GM21381 (cell line): ENCODE data around the gene NRK.
"Not testable (repeated sequence)": the region's sequence is repeated elsewhere in the genome, so short reads cannot be mapped to it uniquely, and the experiment has no call there.

Experiments used
- ATAC-seq: cut with Tn5 transposase; IDR thresholded peaks from one replicate; pipeline ENCODE4 v1.9.1; 2021; ENCODE audit warnings: mild to moderate bottlenecking, moderate library complexity; ENCODE audit not compliant: unreplicated experiment

Gene NRK, protein sequence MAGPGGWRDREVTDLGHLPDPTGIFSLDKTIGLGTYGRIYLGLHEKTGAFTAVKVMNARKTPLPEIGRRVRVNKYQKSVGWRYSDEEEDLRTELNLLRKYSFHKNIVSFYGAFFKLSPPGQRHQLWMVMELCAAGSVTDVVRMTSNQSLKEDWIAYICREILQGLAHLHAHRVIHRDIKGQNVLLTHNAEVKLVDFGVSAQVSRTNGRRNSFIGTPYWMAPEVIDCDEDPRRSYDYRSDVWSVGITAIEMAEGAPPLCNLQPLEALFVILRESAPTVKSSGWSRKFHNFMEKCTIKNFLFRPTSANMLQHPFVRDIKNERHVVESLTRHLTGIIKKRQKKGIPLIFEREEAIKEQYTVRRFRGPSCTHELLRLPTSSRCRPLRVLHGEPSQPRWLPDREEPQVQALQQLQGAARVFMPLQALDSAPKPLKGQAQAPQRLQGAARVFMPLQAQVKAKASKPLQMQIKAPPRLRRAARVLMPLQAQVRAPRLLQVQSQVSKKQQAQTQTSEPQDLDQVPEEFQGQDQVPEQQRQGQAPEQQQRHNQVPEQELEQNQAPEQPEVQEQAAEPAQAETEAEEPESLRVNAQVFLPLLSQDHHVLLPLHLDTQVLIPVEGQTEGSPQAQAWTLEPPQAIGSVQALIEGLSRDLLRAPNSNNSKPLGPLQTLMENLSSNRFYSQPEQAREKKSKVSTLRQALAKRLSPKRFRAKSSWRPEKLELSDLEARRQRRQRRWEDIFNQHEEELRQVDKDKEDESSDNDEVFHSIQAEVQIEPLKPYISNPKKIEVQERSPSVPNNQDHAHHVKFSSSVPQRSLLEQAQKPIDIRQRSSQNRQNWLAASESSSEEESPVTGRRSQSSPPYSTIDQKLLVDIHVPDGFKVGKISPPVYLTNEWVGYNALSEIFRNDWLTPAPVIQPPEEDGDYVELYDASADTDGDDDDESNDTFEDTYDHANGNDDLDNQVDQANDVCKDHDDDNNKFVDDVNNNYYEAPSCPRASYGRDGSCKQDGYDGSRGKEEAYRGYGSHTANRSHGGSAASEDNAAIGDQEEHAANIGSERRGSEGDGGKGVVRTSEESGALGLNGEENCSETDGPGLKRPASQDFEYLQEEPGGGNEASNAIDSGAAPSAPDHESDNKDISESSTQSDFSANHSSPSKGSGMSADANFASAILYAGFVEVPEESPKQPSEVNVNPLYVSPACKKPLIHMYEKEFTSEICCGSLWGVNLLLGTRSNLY (N-terminal part only)

GRCh38 chrX:105822138-105823091 lies at the start of gene NRK:
NRK (plus strand) TSS chrX:105822539; CDS start chrX:105822846, 307 bp downstream.
- ATAC-seq, result no peak

GRCh38 chrX:105773801-105774200 lies 48.5 kb upstream of the NRK start:
- ATAC-seq, result no peak

- ATAC-seq, result no peak
Measured at GRCh38 chrX:105775679-105776078, 46.7 kb upstream of the NRK start.

GRCh38 chrX:105781804-105782203 lies 40.5 kb upstream of the NRK start:
- ATAC-seq, result no peak

DNA sequence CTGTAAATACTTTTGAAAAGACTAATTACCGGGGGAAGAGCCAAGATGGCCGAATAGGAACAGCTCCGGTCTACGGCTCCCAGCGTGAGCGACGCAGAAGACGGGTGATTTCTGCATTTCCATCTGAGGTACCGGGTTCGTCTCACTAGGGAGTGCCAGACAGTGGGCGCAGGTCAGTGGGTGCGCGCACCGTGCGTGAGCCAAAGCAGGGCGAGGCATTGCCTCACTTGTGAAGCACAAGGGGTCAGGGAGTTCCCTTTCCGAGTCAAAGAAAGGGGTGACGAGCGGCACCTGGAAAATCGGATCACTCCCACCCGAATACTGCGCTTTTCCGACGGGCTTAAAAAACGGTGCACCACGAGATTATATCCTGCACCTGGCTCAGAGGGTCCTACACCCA lies 25.5 kb upstream of the NRK start:
- ATAC-seq, result not testable (repeated sequence)

DNA sequence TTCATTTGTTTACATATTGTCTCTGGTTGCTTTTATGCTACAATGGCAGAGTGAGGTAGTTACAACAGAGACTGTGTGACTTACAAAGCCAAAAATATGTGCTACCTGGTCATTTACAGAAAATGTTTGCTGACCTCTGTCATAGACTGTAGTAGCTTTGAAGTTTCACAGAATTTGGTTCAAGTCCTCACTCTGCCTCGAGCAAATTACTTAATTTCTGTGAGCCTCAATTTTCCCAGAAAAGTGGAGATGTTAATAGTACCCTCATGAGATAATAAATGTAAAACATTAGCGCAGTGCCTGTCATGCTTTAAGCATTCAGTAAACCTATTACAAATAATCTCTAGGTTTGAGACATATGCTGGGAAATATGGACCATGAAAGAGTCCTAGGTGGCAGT lies 18.4 kb upstream of the NRK start:
- ATAC-seq, result no peak

DNA sequence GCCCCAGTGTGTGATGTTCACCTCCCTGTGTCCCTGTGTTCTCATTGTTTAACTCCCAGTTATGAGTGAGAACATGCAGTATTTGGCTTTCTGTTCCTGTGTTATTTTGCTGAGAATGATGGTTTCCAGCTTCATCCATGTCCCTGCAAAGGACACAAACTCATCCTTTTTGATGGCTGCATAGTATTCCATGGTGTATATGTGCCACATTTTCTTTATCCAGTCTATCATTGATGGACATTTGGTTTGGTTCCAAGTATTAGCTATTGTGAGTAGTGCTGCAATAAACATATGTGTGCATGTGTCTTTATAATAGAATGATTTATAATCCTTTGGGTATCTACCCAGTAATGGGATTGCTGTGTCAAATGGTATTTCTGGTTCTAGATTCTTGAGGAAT lies 16.7 kb upstream of the NRK start:
- ATAC-seq, result not testable (repeated sequence)

GRCh38 chrX:105816517-105816916 lies 5.8 kb upstream of the NRK start:
- ATAC-seq, result no peak

- ATAC-seq, result no peak
Measured at GRCh38 chrX:105820247-105820646, 2.1 kb upstream of the NRK start.

- no peak for ATAC-seq
Measured at GRCh38 chrX:105821471-105822121, 743 bp upstream of the NRK start.

DNA sequence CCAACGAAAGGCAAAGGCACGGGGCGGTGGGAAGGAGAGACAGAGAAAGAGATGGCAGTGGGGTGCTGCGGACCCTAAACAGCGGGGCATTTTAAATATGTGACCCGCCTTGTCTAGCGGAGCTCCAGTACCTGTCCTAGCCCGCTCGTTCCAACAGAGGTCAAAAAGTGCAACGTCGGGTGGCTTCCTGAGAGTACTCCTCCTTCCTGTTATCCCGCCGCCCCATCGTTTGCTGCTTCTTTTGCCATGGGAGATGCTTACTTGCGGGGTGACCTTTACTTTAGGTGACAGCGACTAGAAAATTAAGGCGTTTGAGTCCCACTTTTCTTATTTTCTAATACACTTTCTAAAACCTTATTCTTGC lies 735 bp downstream of the NRK start:
- no peak for ATAC-seq

DNA sequence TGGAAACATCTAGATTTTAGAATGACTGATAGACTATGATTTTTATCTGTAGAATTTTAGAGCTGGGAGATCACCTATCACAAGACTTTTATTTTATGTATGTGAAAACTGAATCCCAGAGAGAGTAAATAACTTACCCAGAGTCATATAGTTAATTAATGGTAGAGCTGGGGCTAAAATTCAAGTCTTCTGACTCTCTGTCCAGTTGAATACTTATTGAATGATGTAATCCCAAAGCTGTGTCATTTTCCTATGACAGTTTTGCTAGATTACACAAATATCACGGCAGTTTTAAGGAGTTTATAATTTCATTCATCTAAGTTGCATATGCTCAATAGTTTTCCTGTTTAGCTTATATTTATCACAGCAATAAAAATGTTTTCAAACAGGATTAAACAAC lies 6.7 kb downstream of the NRK start:
- ATAC-seq, result no peak

GRCh38 chrX:105837232-105837631 lies 14.9 kb downstream of the NRK start:
- ATAC-seq, result no peak

DNA sequence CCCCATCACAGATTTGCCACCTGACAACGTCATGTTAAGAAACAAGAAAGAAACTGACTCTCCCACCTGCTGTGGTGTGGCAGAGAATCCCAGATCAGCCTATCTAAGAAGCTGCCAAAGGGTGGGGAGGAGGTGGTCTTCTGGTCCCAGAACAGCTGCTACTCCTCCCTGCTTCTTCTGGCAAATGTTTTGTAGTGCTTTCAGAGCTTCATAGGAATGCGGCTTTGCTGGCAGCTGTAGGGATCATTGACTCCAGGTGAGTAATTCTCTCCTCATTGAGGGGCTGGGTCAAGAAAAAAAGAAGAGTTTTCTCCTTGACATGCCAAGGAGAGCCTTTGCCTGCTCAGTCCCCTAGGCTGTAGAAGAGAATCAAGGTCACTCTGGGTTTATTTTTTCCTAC lies 23.3 kb downstream of the NRK start:
- no peak for ATAC-seq

GRCh38 chrX:105850100-105850499 lies 27.8 kb downstream of the NRK start:
- not testable (repeated sequence) for ATAC-seq

GRCh38 chrX:105865709-105866108 lies 43.4 kb downstream of the NRK start:
- no peak for ATAC-seq

- no peak for ATAC-seq
Measured at GRCh38 chrX:105869701-105870100, 47.4 kb downstream of the NRK start.

- no peak for ATAC-seq
Measured at GRCh38 chrX:105870445-105870844, 48.1 kb downstream of the NRK start.

- no peak for ATAC-seq
Measured at GRCh38 chrX:105872941-105873340, 50.6 kb downstream of the NRK start.

GRCh38 chrX:105874790-105875189 lies 52.5 kb downstream of the NRK start:
- no peak for ATAC-seq
